ENCODE data around the gene QKI.

Gene QKI

DNA sequence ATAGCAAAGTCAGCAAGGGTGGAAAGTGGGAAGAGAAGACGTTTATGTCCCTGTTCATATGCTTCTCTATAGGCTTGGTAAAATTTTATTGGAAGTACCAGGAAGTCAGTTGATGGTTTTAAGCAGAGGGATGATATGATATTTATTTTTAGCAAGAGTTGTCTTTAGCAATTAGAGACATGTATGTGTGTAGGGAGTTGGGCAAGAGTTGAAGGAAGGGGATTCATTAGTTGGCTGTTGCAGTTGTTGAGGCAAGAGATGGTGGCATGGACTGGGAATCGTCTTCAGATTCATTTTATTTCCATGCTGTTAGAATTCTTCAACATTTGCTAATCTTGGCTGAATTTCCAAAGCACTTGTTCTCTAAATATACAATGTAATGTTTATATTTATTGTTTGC is 85.6 kb downstream of the QKI start:
- H3K4me1 ChIP-seq (ENCODE audit: low read depth, poor library complexity, severe bottlenecking) = peaks cover 4% of the 10 kb centered on the region
- H3K9ac ChIP-seq = no peak overlapping the region
- H3K79me2 ChIP-seq (ENCODE audit: insufficient read depth, low read depth) = peaks cover 65% of the 10 kb centered on the region; the same call in 1 of the 2 replicates
- no peak overlapping the region for H2AFZ ChIP-seq (ENCODE audit: low read depth)
- no peak overlapping the region for H3K4me3 ChIP-seq (IDR thresholded peaks at IDR 0.05; ENCODE audit: insufficient read depth, low read depth, low read length)
- H3K27me3 ChIP-seq (ENCODE audit: insufficient read depth, low read depth) = no peaks in the 10 kb centered on the region
- no peak overlapping the region for H3K27ac ChIP-seq
- no peaks in the 10 kb centered on the region for H3K36me3 ChIP-seq (ENCODE audit: insufficient read depth)
- TF ChIP-seq CTCF (conservative IDR thresholded peaks at IDR 0.05; ENCODE audit: low read depth, low read length) = no peak
- H3K4me2 ChIP-seq = no peak overlapping the region
- H4K20me1 ChIP-seq (ENCODE audit: insufficient read depth) = no peaks in the 10 kb centered on the region

GRCh38 chr6:163501026-163501425 is 86.5 kb downstream of the QKI start:
- Histone ChIP-seq H3K27me3 (ENCODE audit: insufficient read depth, low read depth) (no peaks in the 10 kb centered on the region), H3K27ac (no peak overlapping the region), H3K36me3 (ENCODE audit: insufficient read depth) (no peaks in the 10 kb centered on the region), H3K79me2 (ENCODE audit: insufficient read depth, low read depth) (peaks cover 74% of the 10 kb centered on the region; the same call in 1 of the 2 replicates), H3K4me2 (no peak overlapping the region), H3K9ac (no peak overlapping the region), H4K20me1 (ENCODE audit: insufficient read depth) (no peaks in the 10 kb centered on the region), H2AFZ (ENCODE audit: low read depth) (no peak overlapping the region), H3K4me3 (IDR thresholded peaks at IDR 0.05; ENCODE audit: insufficient read depth, low read depth, low read length) (no peak overlapping the region), H3K4me1 (ENCODE audit: low read depth, poor library complexity, severe bottlenecking) (peaks cover 2% of the 10 kb centered on the region)
- no peak for TF ChIP-seq CTCF (conservative IDR thresholded peaks at IDR 0.05; ENCODE audit: low read depth, low read length)

GRCh38 chr6:163501439-163501838 is 86.9 kb downstream of the QKI start:
- no peak overlapping the region for H3K4me3 ChIP-seq (IDR thresholded peaks at IDR 0.05; ENCODE audit: insufficient read depth, low read depth, low read length)
- peaks cover 78% of the 10 kb centered on the region; the same call in 1 of the 2 replicates for H3K79me2 ChIP-seq (ENCODE audit: insufficient read depth, low read depth)
- no peak overlapping the region for H3K9ac ChIP-seq
- H3K36me3 ChIP-seq (ENCODE audit: insufficient read depth) = no peaks in the 10 kb centered on the region
- H3K4me1 ChIP-seq (ENCODE audit: low read depth, poor library complexity, severe bottlenecking) = no peaks in the 10 kb centered on the region
- no peaks in the 10 kb centered on the region for H4K20me1 ChIP-seq (ENCODE audit: insufficient read depth)
- no peak overlapping the region for H3K27ac ChIP-seq
- no peak overlapping the region for H3K4me2 ChIP-seq
- TF ChIP-seq CTCF (conservative IDR thresholded peaks at IDR 0.05; ENCODE audit: low read depth, low read length) = no peak
- H2AFZ ChIP-seq (ENCODE audit: low read depth) = no peak overlapping the region
- H3K27me3 ChIP-seq (ENCODE audit: insufficient read depth, low read depth) = no peaks in the 10 kb centered on the region

- H3K79me2 ChIP-seq (ENCODE audit: insufficient read depth, low read depth) = peaks cover 54% of the 10 kb centered on the region; the same call in 1 of the 2 replicates
- no peak overlapping the region for H3K4me2 ChIP-seq
- no peak for TF ChIP-seq CTCF (conservative IDR thresholded peaks at IDR 0.05; ENCODE audit: low read depth, low read length)
- no peaks in the 10 kb centered on the region for H3K27me3 ChIP-seq (ENCODE audit: insufficient read depth, low read depth)
- H3K9ac ChIP-seq = no peak overlapping the region
- H4K20me1 ChIP-seq (ENCODE audit: insufficient read depth) = no peaks in the 10 kb centered on the region
- no peak overlapping the region for H3K27ac ChIP-seq
- H2AFZ ChIP-seq (ENCODE audit: low read depth) = no peak overlapping the region
- no peaks in the 10 kb centered on the region for H3K4me1 ChIP-seq (ENCODE audit: low read depth, poor library complexity, severe bottlenecking)
- no peaks in the 10 kb centered on the region for H3K36me3 ChIP-seq (ENCODE audit: insufficient read depth)
- no peak overlapping the region for H3K4me3 ChIP-seq (IDR thresholded peaks at IDR 0.05; ENCODE audit: insufficient read depth, low read depth, low read length)
Measured at GRCh38 chr6:163504984-163505640, 90.6 kb downstream of the QKI start.
